ENCODE data around the gene CASP4.

DNA sequence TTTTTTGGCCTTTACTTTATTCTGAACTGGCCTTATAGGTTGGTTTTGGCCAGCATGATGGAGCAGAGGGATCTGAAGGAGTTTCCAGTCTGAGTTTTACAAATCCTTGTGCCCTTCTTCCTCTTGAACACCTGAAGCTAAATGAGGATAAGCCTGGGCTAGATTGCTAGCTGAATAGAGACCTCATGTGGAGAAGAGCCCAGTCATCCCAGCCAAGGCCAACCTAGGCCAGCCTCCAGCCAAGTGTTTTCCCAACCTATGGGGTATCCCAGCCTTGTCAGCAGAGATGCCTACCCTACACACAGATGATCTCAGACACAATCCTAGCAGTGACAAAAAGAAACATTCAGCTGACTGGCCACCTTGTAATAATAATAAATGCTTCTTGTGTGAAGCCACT lies 69.1 kb downstream of the CASP4 start:
- TF ChIP-seq, protein P1, sequence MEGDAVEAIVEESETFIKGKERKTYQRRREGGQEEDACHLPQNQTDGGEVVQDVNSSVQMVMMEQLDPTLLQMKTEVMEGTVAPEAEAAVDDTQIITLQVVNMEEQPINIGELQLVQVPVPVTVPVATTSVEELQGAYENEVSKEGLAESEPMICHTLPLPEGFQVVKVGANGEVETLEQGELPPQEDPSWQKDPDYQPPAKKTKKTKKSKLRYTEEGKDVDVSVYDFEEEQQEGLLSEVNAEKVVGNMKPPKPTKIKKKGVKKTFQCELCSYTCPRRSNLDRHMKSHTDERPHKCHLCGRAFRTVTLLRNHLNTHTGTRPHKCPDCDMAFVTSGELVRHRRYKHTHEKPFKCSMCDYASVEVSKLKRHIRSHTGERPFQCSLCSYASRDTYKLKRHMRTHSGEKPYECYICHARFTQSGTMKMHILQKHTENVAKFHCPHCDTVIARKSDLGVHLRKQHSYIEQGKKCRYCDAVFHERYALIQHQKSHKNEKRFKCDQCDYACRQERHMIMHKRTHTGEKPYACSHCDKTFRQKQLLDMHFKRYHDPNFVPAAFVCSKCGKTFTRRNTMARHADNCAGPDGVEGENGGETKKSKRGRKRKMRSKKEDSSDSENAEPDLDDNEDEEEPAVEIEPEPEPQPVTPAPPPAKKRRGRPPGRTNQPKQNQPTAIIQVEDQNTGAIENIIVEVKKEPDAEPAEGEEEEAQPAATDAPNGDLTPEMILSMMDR (IDR thresholded peaks at IDR 0.05; ENCODE audit: poor library complexity, severe bottlenecking) = no peak
- no peak for TF ChIP-seq EP300 (conservative IDR thresholded peaks at IDR 0.05; ENCODE audit: poor library complexity, severe bottlenecking)
- TF ChIP-seq, protein P2, sequence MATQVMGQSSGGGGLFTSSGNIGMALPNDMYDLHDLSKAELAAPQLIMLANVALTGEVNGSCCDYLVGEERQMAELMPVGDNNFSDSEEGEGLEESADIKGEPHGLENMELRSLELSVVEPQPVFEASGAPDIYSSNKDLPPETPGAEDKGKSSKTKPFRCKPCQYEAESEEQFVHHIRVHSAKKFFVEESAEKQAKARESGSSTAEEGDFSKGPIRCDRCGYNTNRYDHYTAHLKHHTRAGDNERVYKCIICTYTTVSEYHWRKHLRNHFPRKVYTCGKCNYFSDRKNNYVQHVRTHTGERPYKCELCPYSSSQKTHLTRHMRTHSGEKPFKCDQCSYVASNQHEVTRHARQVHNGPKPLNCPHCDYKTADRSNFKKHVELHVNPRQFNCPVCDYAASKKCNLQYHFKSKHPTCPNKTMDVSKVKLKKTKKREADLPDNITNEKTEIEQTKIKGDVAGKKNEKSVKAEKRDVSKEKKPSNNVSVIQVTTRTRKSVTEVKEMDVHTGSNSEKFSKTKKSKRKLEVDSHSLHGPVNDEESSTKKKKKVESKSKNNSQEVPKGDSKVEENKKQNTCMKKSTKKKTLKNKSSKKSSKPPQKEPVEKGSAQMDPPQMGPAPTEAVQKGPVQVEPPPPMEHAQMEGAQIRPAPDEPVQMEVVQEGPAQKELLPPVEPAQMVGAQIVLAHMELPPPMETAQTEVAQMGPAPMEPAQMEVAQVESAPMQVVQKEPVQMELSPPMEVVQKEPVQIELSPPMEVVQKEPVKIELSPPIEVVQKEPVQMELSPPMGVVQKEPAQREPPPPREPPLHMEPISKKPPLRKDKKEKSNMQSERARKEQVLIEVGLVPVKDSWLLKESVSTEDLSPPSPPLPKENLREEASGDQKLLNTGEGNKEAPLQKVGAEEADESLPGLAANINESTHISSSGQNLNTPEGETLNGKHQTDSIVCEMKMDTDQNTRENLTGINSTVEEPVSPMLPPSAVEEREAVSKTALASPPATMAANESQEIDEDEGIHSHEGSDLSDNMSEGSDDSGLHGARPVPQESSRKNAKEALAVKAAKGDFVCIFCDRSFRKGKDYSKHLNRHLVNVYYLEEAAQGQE (IDR thresholded peaks at IDR 0.05; ENCODE audit: borderline replicate concordance) = no peak
- TF ChIP-seq POLR2AphosphoS5 (IDR thresholded peaks at IDR 0.05) = no peak
- no peak for TF ChIP-seq EZH2 (IDR thresholded peaks at IDR 0.05; ENCODE audit: borderline replicate concordance, insufficient read depth, low read length, poor library complexity, severe bottlenecking)
- no peak for TF ChIP-seq RAD21 (conservative IDR thresholded peaks at IDR 0.05)
- no peak for TF ChIP-seq TAF1 (IDR thresholded peaks at IDR 0.05; ENCODE audit: low read depth)
- no peak for TF ChIP-seq MXI1 (conservative IDR thresholded peaks at IDR 0.05; ENCODE audit: poor library complexity, severe bottlenecking)

All from neural cell (in vitro differentiated cells).